ENCODE data around the gene MDM2. TPM values are rescaled to one million over a fixed set of nuclear protein-coding genes. Genes with fewer than 3 reads are reported as not detected.

The MDM2 gene
- total and polyA plus RNA-seq, 2 experiments from 2014 or later = 80.4 to 111 TPM

DNA sequence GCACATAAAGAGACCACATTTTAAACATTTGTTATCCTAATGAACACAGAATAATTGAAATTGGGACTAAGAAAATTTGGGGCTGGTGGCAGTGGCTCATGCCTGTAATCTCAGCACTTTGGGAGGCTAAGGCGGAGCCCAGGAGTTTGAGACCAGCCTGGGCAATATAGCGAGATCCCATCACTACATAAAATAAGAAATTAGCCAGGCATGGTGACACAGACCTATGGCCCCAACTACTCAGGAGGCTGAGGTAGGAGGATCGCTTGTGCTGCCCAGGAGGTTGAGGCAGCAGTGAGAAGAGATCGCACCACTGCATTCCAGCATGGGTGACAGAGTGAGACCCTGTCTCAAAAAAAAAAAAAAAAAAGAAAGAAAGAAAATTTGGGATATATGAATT lies 65.3 kb downstream of the MDM2 start:
- Histone ChIP-seq H3K27me3 (replicated peaks; ENCODE audit: insufficient read depth) (no peaks in the 10 kb centered on the region), H3K9me3 (ENCODE audit: low read depth) (no peaks in the 10 kb centered on the region), H2AFZ (no peak overlapping the region), H4K20me1 (ENCODE audit: insufficient read depth) (no peaks in the 10 kb centered on the region), H3K4me2 (ENCODE audit: unreplicated experiment) (no peak overlapping the region), H3K9me2 (ENCODE audit: insufficient read depth) (no peaks in the 10 kb centered on the region), H3K27ac (no peak overlapping the region), H3K4me1 (ENCODE audit: insufficient read depth) (no peaks in the 10 kb centered on the region), H3K79me2 (ENCODE audit: insufficient read depth) (no peaks in the 10 kb centered on the region), H3K36me3 (ENCODE audit: low read depth) (no peaks in the 10 kb centered on the region), H3K4me3 (no peak overlapping the region), H3F3A (ENCODE audit: insufficient read depth) (no peaks in the 10 kb centered on the region), H3K9ac (no peak overlapping the region)
- WGBS, 2 experiments (ENCODE audit: low coverage in 1 of 2, low lambda C conversion rate in 2 of 2, missing lambda C conversion rate in 2 of 2) = 95 to 96% methylated on average over 4 of the region's 4 CpGs
- TF ChIP-seq EZH2 (IDR thresholded peaks at IDR 0.05; ENCODE audit: insufficient read depth, poor library complexity, severe bottlenecking) (no peak), EZH2phosphoT487 (IDR thresholded peaks at IDR 0.05; ENCODE audit: insufficient read depth, low read depth) (no peak)
- in situ Hi-C loops (cut with MboI) = loop anchor here (25.0 kb wide), 1 partner anchor 364 kb away; the partner anchor contains the start of gene CPSF6
- DNase-seq = no peak

DNA sequence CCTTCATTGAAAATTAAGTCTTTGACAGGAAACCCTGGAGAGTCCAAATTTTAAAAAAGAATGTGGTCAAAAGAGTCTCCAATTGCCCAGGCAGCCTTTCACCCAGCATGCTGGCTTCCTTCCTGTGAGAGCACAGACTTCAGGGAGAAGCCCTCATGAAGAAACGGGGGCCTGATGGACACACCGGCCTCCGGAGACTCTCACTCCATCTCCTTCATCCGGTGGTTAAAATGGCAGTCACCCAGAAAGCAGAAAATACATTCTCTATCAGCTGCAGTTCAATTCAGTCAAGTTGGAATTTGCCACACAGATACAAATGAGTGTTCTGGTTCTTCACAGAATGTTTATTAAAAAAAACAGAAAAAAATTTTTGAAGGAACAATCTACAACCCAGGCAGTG lies 68.5 kb downstream of the MDM2 start:
- no peak for DNase-seq
- Histone ChIP-seq H3K27me3 (replicated peaks; ENCODE audit: insufficient read depth) (no peaks in the 10 kb centered on the region), H2AFZ (no peak overlapping the region), H3K4me2 (ENCODE audit: unreplicated experiment) (no peak overlapping the region), H3K27ac (no peak overlapping the region), H3F3A (ENCODE audit: insufficient read depth) (no peaks in the 10 kb centered on the region), H3K9me2 (ENCODE audit: insufficient read depth) (no peaks in the 10 kb centered on the region), H4K20me1 (ENCODE audit: insufficient read depth) (no peaks in the 10 kb centered on the region), H3K9me3 (ENCODE audit: low read depth) (no peaks in the 10 kb centered on the region), H3K79me2 (ENCODE audit: insufficient read depth) (no peaks in the 10 kb centered on the region), H3K9ac (no peak overlapping the region), H3K4me3 (no peak overlapping the region), H3K4me1 (ENCODE audit: insufficient read depth) (no peaks in the 10 kb centered on the region), H3K36me3 (ENCODE audit: low read depth) (no peaks in the 10 kb centered on the region)
- WGBS, 2 experiments (ENCODE audit: low coverage in 1 of 2, low lambda C conversion rate in 2 of 2, missing lambda C conversion rate in 2 of 2) = 90 to 98% methylated on average over 4 of the region's 4 CpGs
- TF ChIP-seq EZH2 (IDR thresholded peaks at IDR 0.05; ENCODE audit: insufficient read depth, poor library complexity, severe bottlenecking) (no peak), EZH2phosphoT487 (IDR thresholded peaks at IDR 0.05; ENCODE audit: insufficient read depth, low read depth) (no peak)
- in situ Hi-C loops (cut with MboI) = no loop called here

DNA sequence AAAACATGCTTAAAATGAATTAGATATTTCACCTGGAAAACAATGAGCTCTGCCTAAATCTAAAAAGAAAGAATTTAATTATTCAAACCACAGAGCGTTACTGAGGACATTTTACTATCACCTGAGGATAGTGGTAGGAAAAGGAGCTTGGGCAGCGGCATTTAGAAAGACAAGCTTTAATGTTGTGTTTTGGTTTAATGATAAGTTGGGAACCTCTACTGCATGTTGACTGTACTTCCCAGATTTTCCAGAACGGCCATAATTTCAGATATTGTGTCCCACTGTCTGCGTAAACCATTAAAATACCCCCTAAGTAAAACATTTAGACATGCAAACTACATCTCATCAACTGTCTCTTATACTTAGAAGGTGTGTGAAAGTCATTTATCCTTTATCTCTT lies 69.6 kb downstream of the MDM2 start:
- Histone ChIP-seq H3K9me3 (ENCODE audit: low read depth) (no peaks in the 10 kb centered on the region), H3K9ac (no peak overlapping the region), H4K20me1 (ENCODE audit: insufficient read depth) (no peaks in the 10 kb centered on the region), H3K27ac (no peak overlapping the region), H3K4me2 (ENCODE audit: unreplicated experiment) (no peak overlapping the region), H2AFZ (no peak overlapping the region), H3K27me3 (replicated peaks; ENCODE audit: insufficient read depth) (no peaks in the 10 kb centered on the region), H3K36me3 (ENCODE audit: low read depth) (no peaks in the 10 kb centered on the region), H3K9me2 (ENCODE audit: insufficient read depth) (no peaks in the 10 kb centered on the region), H3F3A (ENCODE audit: insufficient read depth) (no peaks in the 10 kb centered on the region), H3K79me2 (ENCODE audit: insufficient read depth) (no peaks in the 10 kb centered on the region), H3K4me1 (ENCODE audit: insufficient read depth) (no peaks in the 10 kb centered on the region), H3K4me3 (no peak overlapping the region)
- 84 to 89% methylated on average over 4 of the region's 4 CpGs for WGBS, 2 experiments (ENCODE audit: low coverage in 1 of 2, low lambda C conversion rate in 2 of 2, missing lambda C conversion rate in 2 of 2)
- no peak for TF ChIP-seq EZH2phosphoT487 (IDR thresholded peaks at IDR 0.05; ENCODE audit: insufficient read depth, low read depth)
- TF ChIP-seq EZH2 (IDR thresholded peaks at IDR 0.05; ENCODE audit: insufficient read depth, poor library complexity, severe bottlenecking) = no peak
- in situ Hi-C loops (cut with MboI) = no loop called here
- no peak for DNase-seq

DNA sequence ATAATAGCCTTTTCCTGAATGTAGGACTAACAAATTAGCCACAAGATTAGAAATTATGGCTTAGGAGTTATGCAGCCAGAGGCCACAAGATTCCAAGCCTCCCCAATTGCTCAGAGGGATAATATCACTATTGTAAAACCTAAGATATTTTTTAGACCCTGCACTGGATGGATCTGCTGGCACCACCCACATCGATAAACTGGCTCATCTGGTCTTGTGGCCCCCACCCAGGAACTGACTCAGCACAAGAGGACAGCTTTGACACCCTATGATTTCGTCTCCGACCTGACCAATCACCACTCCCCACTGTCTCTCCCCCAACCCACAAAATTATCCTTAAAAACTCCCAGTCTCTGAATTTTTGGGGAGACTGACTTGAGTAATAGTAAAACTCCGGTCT lies 70.3 kb downstream of the MDM2 start:
- Histone ChIP-seq H3K9me3 (ENCODE audit: low read depth) (no peaks in the 10 kb centered on the region), H3K4me3 (no peak overlapping the region), H3K4me2 (ENCODE audit: unreplicated experiment) (no peak overlapping the region), H3K4me1 (ENCODE audit: insufficient read depth) (no peaks in the 10 kb centered on the region), H3K36me3 (ENCODE audit: low read depth) (no peaks in the 10 kb centered on the region), H3K27me3 (replicated peaks; ENCODE audit: insufficient read depth) (no peaks in the 10 kb centered on the region), H3K27ac (no peak overlapping the region), H3F3A (ENCODE audit: insufficient read depth) (no peaks in the 10 kb centered on the region), H3K79me2 (ENCODE audit: insufficient read depth) (no peaks in the 10 kb centered on the region), H3K9me2 (ENCODE audit: insufficient read depth) (no peaks in the 10 kb centered on the region), H4K20me1 (ENCODE audit: insufficient read depth) (no peaks in the 10 kb centered on the region), H3K9ac (no peak overlapping the region), H2AFZ (no peak overlapping the region)
- DNase-seq = no peak
- TF ChIP-seq EZH2 (IDR thresholded peaks at IDR 0.05; ENCODE audit: insufficient read depth, poor library complexity, severe bottlenecking) (no peak), EZH2phosphoT487 (IDR thresholded peaks at IDR 0.05; ENCODE audit: insufficient read depth, low read depth) (no peak)
- WGBS, 2 experiments (ENCODE audit: low coverage in 1 of 2, low lambda C conversion rate in 2 of 2, missing lambda C conversion rate in 2 of 2) = 80 to 85% methylated on average over 4 of the region's 4 CpGs
- in situ Hi-C loops (cut with MboI) = no loop called here

DNA sequence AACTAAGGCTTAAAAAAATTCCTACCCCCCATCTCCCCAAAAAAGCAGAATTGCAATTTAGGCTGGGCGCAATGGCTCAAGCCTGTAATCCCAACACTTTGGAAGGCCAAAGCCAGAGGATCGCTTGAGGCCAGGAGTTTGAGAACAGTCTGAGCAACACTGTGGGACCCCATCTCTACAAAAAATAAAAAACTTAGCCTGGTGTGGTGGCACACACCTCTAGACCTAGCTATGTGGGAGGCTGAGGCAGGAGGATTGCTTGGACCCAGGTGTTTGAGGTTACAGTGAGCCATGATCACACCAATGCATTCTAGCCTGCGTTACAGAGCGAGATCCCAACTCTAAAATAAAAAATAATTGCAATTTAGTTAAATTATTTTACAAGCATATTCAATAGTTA lies 70.9 kb downstream of the MDM2 start:
- no peak overlapping the region for H3K4me3 ChIP-seq
- no peak overlapping the region for H2AFZ ChIP-seq
- DNase-seq = no peak
- WGBS, 2 experiments (ENCODE audit: low coverage in 1 of 2, low lambda C conversion rate in 2 of 2, missing lambda C conversion rate in 2 of 2) = 85 to 86% methylated on average over 4 of the region's 4 CpGs
- no peaks in the 10 kb centered on the region for H4K20me1 ChIP-seq (ENCODE audit: insufficient read depth)
- no peaks in the 10 kb centered on the region for H3K79me2 ChIP-seq (ENCODE audit: insufficient read depth)
- no peaks in the 10 kb centered on the region for H3K4me1 ChIP-seq (ENCODE audit: insufficient read depth)
- H3K27ac ChIP-seq = no peak overlapping the region
- H3K36me3 ChIP-seq (ENCODE audit: low read depth) = no peaks in the 10 kb centered on the region
- in situ Hi-C loops (cut with MboI) = no loop called here
- no peak overlapping the region for H3K4me2 ChIP-seq (ENCODE audit: unreplicated experiment)
- no peaks in the 10 kb centered on the region for H3K9me3 ChIP-seq (ENCODE audit: low read depth)
- no peaks in the 10 kb centered on the region for H3F3A ChIP-seq (ENCODE audit: insufficient read depth)
- H3K9ac ChIP-seq = no peak overlapping the region
- no peaks in the 10 kb centered on the region for H3K27me3 ChIP-seq (replicated peaks; ENCODE audit: insufficient read depth)
- TF ChIP-seq EZH2phosphoT487 (IDR thresholded peaks at IDR 0.05; ENCODE audit: insufficient read depth, low read depth) = no peak
- TF ChIP-seq EZH2 (IDR thresholded peaks at IDR 0.05; ENCODE audit: insufficient read depth, poor library complexity, severe bottlenecking) = no peak
- no peaks in the 10 kb centered on the region for H3K9me2 ChIP-seq (ENCODE audit: insufficient read depth)
